Stimulated activated naive CD4-positive, alpha-beta T cell treated with Interleukin-2 at 50 U/mL for 16 hours (primary cell): Measurements from ENCODE around the gene BACE1-AS.
"Not testable (repeated sequence)": the region's sequence is repeated elsewhere in the genome, so short reads cannot be mapped to it uniquely, and the experiment has no call there.

Experiments used
- DNase-seq: peaks from one replicate; lab custom pipeline; 2025; lab: John Stamatoyannopoulos, UW

The BACE1-AS gene

DNA sequence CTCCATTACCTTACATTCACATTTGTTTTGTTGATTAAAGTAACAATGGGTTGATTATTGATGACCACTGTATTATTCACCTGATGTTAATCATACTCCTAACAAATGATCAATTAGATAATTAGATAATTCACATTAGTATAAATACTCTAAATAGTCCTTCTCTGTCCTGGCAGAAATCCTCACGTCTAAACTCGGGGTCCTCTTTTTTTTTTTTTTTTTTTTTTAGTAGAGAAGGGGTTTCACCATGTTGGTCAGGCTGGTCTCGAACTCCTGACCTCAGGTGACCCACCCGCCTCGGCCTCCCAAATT lies 36.1 kb downstream of the BACE1-AS start:
- DNase-seq = not testable (repeated sequence)

GRCh38 chr11:117327567-117328374 lies 36.6 kb downstream of the BACE1-AS start, which contains the start of gene CEP164:
CEP164 (plus strand) TSS chr11:117327854; CDS start chr11:117338587, 10,733 bp downstream.
- DNase-seq = peak; percentile 97

DNA sequence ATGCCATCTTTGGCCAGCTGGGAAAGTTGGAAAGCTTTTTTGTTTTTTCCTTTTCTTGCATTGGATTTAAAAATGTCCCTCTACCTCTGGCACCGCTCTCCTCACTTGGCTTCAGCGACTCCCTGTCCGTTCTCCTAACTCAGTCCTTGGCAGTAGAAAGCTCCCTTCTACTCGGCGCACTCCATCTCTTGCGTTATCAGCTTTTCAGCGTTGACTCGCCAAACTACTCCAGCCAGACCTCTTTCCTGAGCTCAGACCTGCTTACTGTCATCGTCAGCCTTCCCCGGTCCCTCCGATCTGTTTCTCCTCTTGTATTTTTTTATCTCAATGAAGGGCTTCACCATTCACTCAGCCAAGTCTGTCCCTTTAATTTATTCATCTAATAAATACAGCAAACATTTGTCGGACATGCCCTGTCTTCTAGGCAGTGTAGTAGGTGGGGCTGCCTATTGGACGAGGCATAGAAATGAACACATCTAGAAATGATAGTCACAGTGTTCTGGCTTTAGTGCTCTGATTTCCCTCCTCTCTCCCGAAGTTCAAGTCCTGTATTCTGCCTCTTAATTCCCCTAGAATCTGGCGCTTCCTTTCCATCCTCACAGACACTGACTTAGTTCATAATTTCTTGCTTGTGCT lies 37.3 kb downstream of the BACE1-AS start:
- no peak for DNase-seq

- DNase-seq = no peak
Measured at GRCh38 chr11:117332843-117333242, 41.7 kb downstream of the BACE1-AS start.

DNA sequence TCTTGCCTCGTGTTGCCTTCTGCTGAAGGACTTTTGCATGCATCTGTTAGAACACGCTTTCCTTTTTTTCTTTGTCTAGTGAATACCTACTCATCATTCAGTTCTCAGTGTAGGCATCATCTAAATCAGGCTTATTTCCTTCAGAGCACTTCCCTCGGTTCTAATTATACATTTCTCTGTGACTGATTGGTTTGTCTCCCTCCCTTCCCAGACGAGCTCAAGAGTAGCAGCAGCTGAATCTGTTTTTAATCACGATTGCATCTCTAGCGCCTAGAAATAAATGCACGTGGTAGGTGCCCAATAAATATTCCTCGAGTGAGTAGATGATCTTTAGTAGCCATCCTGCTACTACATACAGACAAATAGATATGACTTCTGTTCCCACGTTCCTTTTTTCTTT lies 42.8 kb downstream of the BACE1-AS start:
- no peak for DNase-seq

DNA sequence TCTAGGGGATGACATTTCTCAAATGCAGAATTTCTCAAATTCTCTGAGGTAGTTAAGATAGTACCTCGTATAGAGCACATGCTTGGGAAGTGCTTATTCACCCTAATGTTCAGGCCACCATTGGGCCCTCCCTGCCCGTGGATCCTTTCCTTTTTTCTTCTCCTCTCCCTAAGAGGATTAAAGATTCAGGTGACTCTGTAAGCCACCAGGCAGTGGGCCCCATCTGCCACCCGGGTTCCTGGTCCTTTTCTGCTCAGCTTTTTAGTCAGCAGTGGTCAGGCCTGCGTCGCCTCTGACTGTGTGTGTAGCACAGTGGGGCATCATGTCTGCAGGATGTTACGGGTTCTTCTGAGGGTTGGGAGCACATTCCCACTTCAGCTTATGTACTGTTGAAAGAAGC lies 43.8 kb downstream of the BACE1-AS start:
- no peak for DNase-seq

DNA sequence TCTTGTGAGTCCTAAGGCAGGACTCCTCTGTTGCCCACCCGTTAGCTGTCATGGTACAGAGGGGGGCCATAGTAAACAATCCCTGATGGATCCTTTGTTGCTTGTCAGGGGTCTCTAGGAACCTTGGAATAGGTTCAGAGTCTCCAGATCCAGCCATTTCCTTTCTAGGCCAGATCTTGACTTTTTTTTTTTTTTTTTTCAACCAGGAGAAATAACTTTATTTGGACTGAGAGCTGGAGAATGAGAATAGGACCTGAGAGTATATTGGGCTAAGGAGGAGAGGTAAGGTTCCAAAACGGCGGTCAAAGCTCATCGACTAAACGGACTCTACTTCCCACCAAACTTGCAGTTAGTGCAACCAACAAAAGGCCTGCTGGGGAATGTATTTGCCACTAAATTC lies 44.3 kb downstream of the BACE1-AS start:
- DNase-seq = no peak

DNA sequence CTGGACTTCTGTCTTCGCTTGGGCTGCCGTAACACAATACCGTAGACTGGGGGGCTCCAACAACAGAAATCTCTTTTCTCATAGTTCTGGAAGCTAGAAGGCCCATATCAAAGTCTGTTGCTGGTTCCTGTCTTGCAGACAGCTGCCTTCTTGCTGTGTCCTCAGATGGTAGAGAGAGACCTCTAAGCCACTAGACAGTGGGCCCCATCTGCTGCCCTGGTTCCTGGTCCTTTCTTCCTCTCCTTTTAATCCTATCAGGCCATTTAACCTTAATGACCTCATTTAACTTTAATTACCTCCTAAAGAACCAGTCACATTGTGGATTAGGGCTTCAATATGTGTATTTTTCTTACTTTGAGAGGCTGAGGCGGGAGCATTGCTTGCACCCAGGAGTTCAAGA lies 45.9 kb downstream of the BACE1-AS start:
- no peak for DNase-seq
